Hematopoietic multipotent progenitor cell treated with erythropoietin and hydrocortisone succinate and interleukin-3 and kit ligand, for 4 days (in vitro differentiated cells): ENCODE results near the gene IL22RA1.

ENCODE experiments used
- DNase-seq: peaks from one replicate; pipeline ENCODE4 v3.0.0-alpha.2; 2015

The IL22RA1 gene

GRCh38 chr1:24111996-24112779, 30.8 kb downstream of the IL22RA1 start, which contains the start of gene MYOM3:
Gene MYOM3 (minus strand): TSS chr1:24112135. CDS start chr1:24108636, 3,499 bp downstream.
- peak; percentile 91 for DNase-seq

GRCh38 chr1:24111262-24111995, 31.5 kb downstream of the IL22RA1 start:
- no peak for DNase-seq

- no peak for DNase-seq
Observed at GRCh38 chr1:24110642-24111261, 32.2 kb downstream of the IL22RA1 start.

GRCh38 chr1:24109686-24110475, 33.1 kb downstream of the IL22RA1 start:
- DNase-seq, result no peak

- no peak for DNase-seq
Observed at GRCh38 chr1:24109166-24109483, 33.8 kb downstream of the IL22RA1 start.

GRCh38 chr1:24108334-24109165, 34.4 kb downstream of the IL22RA1 start:
- DNase-seq, result no peak

GRCh38 chr1:24107462-24108138, 35.3 kb downstream of the IL22RA1 start:
- no peak for DNase-seq

GRCh38 chr1:24105368-24106160, 37.4 kb downstream of the IL22RA1 start:
- no peak for DNase-seq

GRCh38 chr1:24104854-24105253, 38.1 kb downstream of the IL22RA1 start:
- DNase-seq, result no peak

GRCh38 chr1:24103879-24104278, 39.1 kb downstream of the IL22RA1 start:
- no peak for DNase-seq

- no peak for DNase-seq
Observed at GRCh38 chr1:24103408-24103807, 39.5 kb downstream of the IL22RA1 start.

GRCh38 chr1:24102961-24103360, 40.0 kb downstream of the IL22RA1 start:
- no peak for DNase-seq

GRCh38 chr1:24101796-24102586, 40.9 kb downstream of the IL22RA1 start:
- DNase-seq, result no peak

GRCh38 chr1:24100945-24101737, 41.8 kb downstream of the IL22RA1 start:
- no peak for DNase-seq

GRCh38 chr1:24098943-24099638, 43.8 kb downstream of the IL22RA1 start:
- DNase-seq, result no peak

GRCh38 chr1:24098102-24098501, 44.8 kb downstream of the IL22RA1 start:
- no peak for DNase-seq

- no peak for DNase-seq
Observed at GRCh38 chr1:24097663-24098062, 45.3 kb downstream of the IL22RA1 start.

GRCh38 chr1:24096739-24097103, 46.2 kb downstream of the IL22RA1 start:
- no peak for DNase-seq
